CD8-positive, alpha-beta memory T cell (primary cell): ENCODE measurements around the gene POU2F3. TPM values are rescaled to one million over a fixed set of nuclear protein-coding genes. Genes with fewer than 3 reads are reported as not detected.

Source experiments
- CTCF ChIA-PET: fragments of 350-600 bp; sonication (Branson Sonifier 250); formaldehyde crosslinking; loops from one replicate; lab custom pipeline; 2021; ENCODE audit warnings: antibody characterized with exemption; lab: Charles Lee
- POLR2A ChIA-PET: fragments of 350-600 bp; sonication (Branson Sonifier 250); formaldehyde crosslinking; loops from one replicate; lab custom pipeline; 2021; ENCODE audit warnings: antibody characterized with exemption; lab: Charles Lee
- DNase-seq, 5 donors: peaks; one replicate each; pipeline versions ENCODE4 v3.0.0 to v3.0.0-alpha.2; 2020 to 2022; ENCODE audit warnings: mixed read lengths in 1 of 5
- H3K27ac ChIP-seq: one replicate; pipeline ENCODE4 v1.7.0; 2013; ENCODE audit warnings: low read depth, mild to moderate bottlenecking, low read length, moderate library complexity
- H3K27me3 ChIP-seq: 2 replicates; pipeline ENCODE4 v1.7.0; 2013; ENCODE audit warnings: low read length, mild to moderate bottlenecking; ENCODE audit not compliant: insufficient read depth, poor library complexity, severe bottlenecking
- H3K36me3 ChIP-seq: 2 replicates; pipeline ENCODE4 v1.7.0; 2013; ENCODE audit warnings: mild to moderate bottlenecking, low read length, moderate library complexity; ENCODE audit not compliant: insufficient read depth
- H3K4me1 ChIP-seq: 2 replicates; pipeline ENCODE4 v1.7.0; 2013; ENCODE audit warnings: mild to moderate bottlenecking, low read length, moderate library complexity; ENCODE audit not compliant: insufficient read depth
- H3K4me3 ChIP-seq: 2 replicates; pipeline ENCODE4 v1.7.0; 2013; ENCODE audit warnings: mild to moderate bottlenecking, low read length
- H3K9me3 ChIP-seq: 2 replicates; pipeline ENCODE4 v1.7.0; 2013; ENCODE audit warnings: mild to moderate bottlenecking, low read length
- H3K27ac Mint-ChIP-seq, 8 donors: one replicate each; pipeline ENCODE4 v1.8.0; 2020 to 2021; ENCODE audit warnings: mixed read lengths in 8 of 8, mild to moderate bottlenecking in 6 of 8, inconsistent platforms in 3 of 8, moderate library complexity in 3 of 8
- H3K27me3 Mint-ChIP-seq, 2 donors: one replicate each; pipeline ENCODE4 v1.8.0; 2020 to 2021; ENCODE audit warnings: mixed read lengths in 2 of 2, mild to moderate bottlenecking in 1 of 2, moderate library complexity in 1 of 2
- H3K36me3 Mint-ChIP-seq, 3 donors: one replicate each; pipeline ENCODE4 v1.8.0; 2020 to 2021; ENCODE audit warnings: mixed read lengths in 3 of 3, inconsistent platforms in 1 of 3, mild to moderate bottlenecking in 1 of 3
- H3K4me1 Mint-ChIP-seq, 3 donors: one replicate each; pipeline ENCODE4 v1.8.0; 2020 to 2021; ENCODE audit warnings: mixed read lengths in 3 of 3, inconsistent platforms in 1 of 3, mild to moderate bottlenecking in 1 of 3
- H3K4me3 Mint-ChIP-seq, 7 donors: one replicate each; pipeline ENCODE4 v1.8.0; 2020 to 2021; ENCODE audit warnings: mixed read lengths in 7 of 7, mild to moderate bottlenecking in 6 of 7, moderate library complexity in 4 of 7, inconsistent platforms in 2 of 7
- H3K9me3 Mint-ChIP-seq, 5 donors: one replicate each; pipeline ENCODE4 v1.8.0; 2020 to 2022; ENCODE audit warnings: mixed read lengths in 5 of 5, mild to moderate bottlenecking in 3 of 5, moderate library complexity in 2 of 5, inconsistent platforms in 1 of 5
- polyA plus RNA-seq: library from polyadenylated mRNA; unstranded; fragments of 300-500 nt; fragmentation: Illumina TruSeq; gene quantifications from one replicate; pipeline ENCODE4 v1.2.3, GENCODE V29; 2021
- total RNA-seq, 2 experiments: library from RNA; stranded (reverse); gene quantifications; one replicate each; pipeline ENCODE4 v1.2.3, GENCODE V29; 2021

Gene POU2F3
- total and polyA plus RNA-seq, 3 experiments from 2014 or later = not detected

GRCh38 chr11:120207512-120207911, 32.4 kb upstream of the POU2F3 start:
- peak overlapping the region in 2 of 7 donors; percentile 15 to 70 for H3K4me3 Mint-ChIP-seq
- Histone ChIP-seq H3K27ac (no peak overlapping the region), H3K36me3 (no peaks in the 10 kb centered on the region), H3K27me3 (no peaks in the 10 kb centered on the region), H3K9me3 (no peaks in the 10 kb centered on the region), H3K4me1 (peaks cover 13% of the 10 kb centered on the region), H3K4me3 (no peak overlapping the region)
- no peaks in the 10 kb centered on the region for H3K9me3 Mint-ChIP-seq
- peaks cover 12 to 18% (median 15%) of the 10 kb centered on the region in 3 donors for H3K4me1 Mint-ChIP-seq
- DNase-seq = no peak
- ChIA-PET POLR2A (no interaction called here), CTCF (no interaction called here)
- peaks cover 0 to 2% (median 1%) of the 10 kb centered on the region in 3 donors for H3K36me3 Mint-ChIP-seq
- H3K27ac Mint-ChIP-seq = no peak overlapping the region
- H3K27me3 Mint-ChIP-seq = peaks cover 30 to 34% of the 10 kb centered on the region in 2 donors

GRCh38 chr11:120208001-120208441, 31.9 kb upstream of the POU2F3 start:
- H3K27me3 Mint-ChIP-seq = peaks cover 26 to 32% of the 10 kb centered on the region in 2 donors
- peaks cover 12 to 20% (median 15%) of the 10 kb centered on the region in 3 donors for H3K4me1 Mint-ChIP-seq
- no peak overlapping the region for H3K27ac Mint-ChIP-seq
- peaks cover 13% of the 10 kb centered on the region for H3K4me1 ChIP-seq
- no peaks in the 10 kb centered on the region for H3K9me3 ChIP-seq
- H3K36me3 ChIP-seq = no peaks in the 10 kb centered on the region
- H3K36me3 Mint-ChIP-seq = peaks cover 0 to 2% (median 1%) of the 10 kb centered on the region in 3 donors
- peak overlapping the region in 5 of 7 donors; percentile 6 to 70 (median 10) for H3K4me3 Mint-ChIP-seq
- DNase-seq = no peak
- POLR2A ChIA-PET = no interaction called here
- no peaks in the 10 kb centered on the region for H3K27me3 ChIP-seq
- no peak overlapping the region for H3K4me3 ChIP-seq
- CTCF ChIA-PET = no interaction called here
- no peaks in the 10 kb centered on the region for H3K9me3 Mint-ChIP-seq
- H3K27ac ChIP-seq = no peak overlapping the region

GRCh38 chr11:120208777-120209176, 31.2 kb upstream of the POU2F3 start:
- H3K27ac ChIP-seq = no peak overlapping the region
- no peaks in the 10 kb centered on the region for H3K27me3 ChIP-seq
- Mint-ChIP-seq H3K27ac (no peak overlapping the region), H3K4me1 (peaks cover 12 to 22% (median 15%) of the 10 kb centered on the region in 3 donors), H3K4me3 (peak overlapping the region in 5 of 7 donors; percentile 0 to 70 (median 28)), H3K9me3 (no peaks in the 10 kb centered on the region), H3K27me3 (peaks cover 23 to 30% of the 10 kb centered on the region in 2 donors), H3K36me3 (peaks cover 0 to 2% (median 1%) of the 10 kb centered on the region in 3 donors)
- DNase-seq = no peak
- no peak overlapping the region for H3K4me3 ChIP-seq
- ChIA-PET CTCF (no interaction called here), POLR2A (no interaction called here)
- H3K4me1 ChIP-seq = peaks cover 13% of the 10 kb centered on the region
- H3K9me3 ChIP-seq = no peaks in the 10 kb centered on the region
- no peaks in the 10 kb centered on the region for H3K36me3 ChIP-seq

- H3K27me3 Mint-ChIP-seq = peaks cover 23 to 27% of the 10 kb centered on the region in 2 donors
- H3K27me3 ChIP-seq = no peaks in the 10 kb centered on the region
- H3K27ac Mint-ChIP-seq = peak overlapping the region in 6 of 8 donors; percentile 22 to 80 (median 52)
- H3K9me3 Mint-ChIP-seq = no peaks in the 10 kb centered on the region
- CTCF ChIA-PET = no interaction called here
- peaks cover 13% of the 10 kb centered on the region for H3K4me1 ChIP-seq
- no peaks in the 10 kb centered on the region for H3K9me3 ChIP-seq
- DNase-seq = peak in 1 of 5 donors; percentile 11
- H3K4me3 ChIP-seq = peak overlapping the region; percentile 70
- H3K4me3 Mint-ChIP-seq = peak overlapping the region; percentile 83 to 94 (median 90)
- peaks cover 0 to 2% (median 1%) of the 10 kb centered on the region in 3 donors for H3K36me3 Mint-ChIP-seq
- peaks cover 12 to 22% (median 15%) of the 10 kb centered on the region in 3 donors for H3K4me1 Mint-ChIP-seq
- peak overlapping the region; percentile 43 for H3K27ac ChIP-seq
- H3K36me3 ChIP-seq = no peaks in the 10 kb centered on the region
- POLR2A ChIA-PET = no interaction called here
Observed at GRCh38 chr11:120209746-120210625, 30.0 kb upstream of the POU2F3 start.

GRCh38 chr11:120210626-120211521, 29.1 kb upstream of the POU2F3 start, which contains the start of gene OAF:
OAF (plus strand) TSS chr11:120211032; CDS start chr11:120211280, 248 bp downstream.
- H3K4me3 ChIP-seq = peak within 1 kb of the TSS; percentile 70
- peak; percentile 24 to 80 (median 59) for DNase-seq
- Mint-ChIP-seq H3K36me3 (peaks cover 0 to 1% (median 0%) of the 10 kb centered on the region in 3 donors), H3K27me3 (peaks cover 22 to 26% of the 10 kb centered on the region in 2 donors), H3K9me3 (peaks cover 0 to under 1% (median 0%) of the 10 kb centered on the region in 5 donors), H3K4me1 (peaks cover 12 to 22% (median 15%) of the 10 kb centered on the region in 3 donors), H3K27ac (peak within 1 kb of the TSS in 6 of 8 donors; percentile 22 to 90 (median 74)), H3K4me3 (peak within 1 kb of the TSS; percentile 84 to 98 (median 92))
- no peaks in the 10 kb centered on the region for H3K36me3 ChIP-seq
- peak within 1 kb of the TSS; percentile 43 for H3K27ac ChIP-seq
- ChIA-PET CTCF (interaction anchor here (1.7 kb wide), 1 partner anchor 14 kb away, joined by 4 read pairs; no protein-coding TSS in a partner anchor), POLR2A (no interaction called here)
- peaks cover 13% of the 10 kb centered on the region for H3K4me1 ChIP-seq
- H3K9me3 ChIP-seq = no peaks in the 10 kb centered on the region
- no peaks in the 10 kb centered on the region for H3K27me3 ChIP-seq

- H3K4me3 ChIP-seq = peak overlapping the region; percentile 54
Observed at GRCh38 chr11:120211522-120212258, 28.2 kb upstream of the POU2F3 start.

More at GRCh38 chr11:120211522-120212258, 28.2 kb upstream of the POU2F3 start:
- Mint-ChIP-seq H3K36me3 (peaks cover 0 to 1% (median 0%) of the 10 kb centered on the region in 3 donors), H3K4me1 (peaks cover 12 to 22% (median 15%) of the 10 kb centered on the region in 3 donors), H3K27ac (peak overlapping the region in 6 of 8 donors; percentile 13 to 90 (median 72)), H3K27me3 (peaks cover 17 to 23% of the 10 kb centered on the region in 2 donors), H3K4me3 (peak overlapping the region; percentile 79 to 98 (median 92)), H3K9me3 (peaks cover 0 to 2% (median 0%) of the 10 kb centered on the region in 5 donors)
- Histone ChIP-seq H3K27me3 (no peaks in the 10 kb centered on the region), H3K36me3 (no peaks in the 10 kb centered on the region), H3K27ac (no peak overlapping the region), H3K9me3 (no peaks in the 10 kb centered on the region), H3K4me1 (peaks cover 13% of the 10 kb centered on the region)
- CTCF ChIA-PET = interaction anchor here (0.6 to 1.7 kb wide), 2 partner anchors 14 to 24 kb away, joined by 3 to 4 read pairs; no protein-coding TSS in a partner anchor
- DNase-seq = no peak
- POLR2A ChIA-PET = no interaction called here
